K562 (cell line): ENCODE data around the gene CD164L2. TPM values are rescaled to one million over a fixed set of nuclear protein-coding genes. Genes with fewer than 3 reads are reported as not detected.

ENCODE experiments used
- BRD9 ChIP-seq: fragments of 450-650 bp; IDR thresholded peaks from 2 replicates; pipeline ENCODE4 v1.6.1; 2018; ENCODE audit warnings: low read depth; ENCODE audit not compliant: partially characterized antibody
- CHD1 ChIP-seq: fragments of 200-600 bp; sonication (generic); IDR thresholded peaks from one replicate; pipeline ENCODE4 v1.6.1; 2012; ENCODE audit warnings: mild to moderate bottlenecking, moderate library complexity, low read length, inconsistent platforms
- E2F5 ChIP-seq: sonication (generic); formaldehyde crosslinking; IDR thresholded peaks from 2 replicates; pipeline ENCODE4 v1.8.0; 2022; ENCODE audit warnings: mild to moderate bottlenecking, missing genetic modification reagents
- FOXA1 ChIP-seq: fragments of 450-650 bp; IDR thresholded peaks from 2 replicates; pipeline ENCODE4 v1.6.1; 2016; ENCODE audit warnings: mild to moderate bottlenecking, borderline replicate concordance
- KAT7 ChIP-seq: sonication (generic); formaldehyde crosslinking; IDR thresholded peaks from 2 replicates; pipeline ENCODE4 v1.8.0; 2022; ENCODE audit warnings: missing genetic modification reagents, mild to moderate bottlenecking, borderline replicate concordance
- MCM7 ChIP-seq, 2 experiments: fragments of 450-650 bp; IDR thresholded peaks; 2 replicates each; pipeline ENCODE4 v1.6.1; 2016 to 2018
- MLX ChIP-seq, 2 experiments: fragments of 450-650 bp in 1 of 2; sonication (generic) in 1 of 2; formaldehyde crosslinking; conservative IDR thresholded peaks; 2 replicates each; pipeline versions ENCODE4 v1.4.0 to v1.8.1; 2020 to 2022; ENCODE audit warnings: mild to moderate bottlenecking in 1 of 2, missing genetic modification reagents in 1 of 2
- NR0B1 ChIP-seq: fragments of 450-650 bp; IDR thresholded peaks from one replicate; pipeline ENCODE4 v1.6.1; 2018; ENCODE audit warnings: mild to moderate bottlenecking, moderate library complexity; ENCODE audit not compliant: partially characterized antibody
- RBBP5 ChIP-seq: fragments of 200-600 bp; sonication (generic); IDR thresholded peaks from 2 replicates; pipeline ENCODE4 v1.6.1; 2012; ENCODE audit warnings: borderline replicate concordance, mild to moderate bottlenecking, low read length, control low read depth, inconsistent platforms; ENCODE audit not compliant: insufficient read depth, poor library complexity, severe bottlenecking
- RBM17 ChIP-seq: fragments of 200-400 bp; formaldehyde crosslinking; IDR thresholded peaks from 2 replicates; pipeline ENCODE4 v1.6.1; 2017; ENCODE audit warnings: low read depth, mild to moderate bottlenecking, low read length, borderline replicate concordance
- RHOXF2B ChIP-seq: fragments of 250-450 bp; sonication (Bioruptor Pico); conservative IDR thresholded peaks from 2 replicates; pipeline ENCODE4 v1.5.1; 2021
- SREBF1 ChIP-seq: fragments of 150-350 bp; IDR thresholded peaks from 2 replicates; pipeline ENCODE4 v1.6.1; 2014; ENCODE audit warnings: antibody characterized with exemption, low read depth, low read length, borderline replicate concordance
- ZBTB11 ChIP-seq, 3 experiments: fragments of 200-800 bp in 1 of 3; fragments of 250-450 bp in 1 of 3; fragments of 450-650 bp in 1 of 3; sonication (Bioruptor Pico) in 1 of 3; sonication (Bioruptor generic) in 1 of 3; formaldehyde crosslinking in 1 of 3; IDR thresholded peaks; 2 replicates each; pipeline versions ENCODE4 v1.6.1 to v1.8.0; 2016 to 2022; ENCODE audit warnings: mild to moderate bottlenecking in 2 of 3, missing genetic modification characterization in 2 of 3, missing compliant biosample characterization in 1 of 3, moderate library complexity in 1 of 3
- ZBTB17 ChIP-seq: fragments of 450-650 bp; formaldehyde crosslinking; IDR thresholded peaks from 2 replicates; pipeline ENCODE4 v1.4.0; 2020; ENCODE audit warnings: mild to moderate bottlenecking
- ZBTB49 ChIP-seq: sonication (generic); formaldehyde crosslinking; IDR thresholded peaks from 2 replicates; pipeline ENCODE4 v1.8.0; 2022; ENCODE audit warnings: missing genetic modification reagents, mild to moderate bottlenecking, borderline replicate concordance
- ZBTB8A ChIP-seq: fragments of 450-650 bp; IDR thresholded peaks from 2 replicates; pipeline ENCODE4 v1.6.1; 2018; ENCODE audit warnings: mild to moderate bottlenecking, moderate library complexity; ENCODE audit not compliant: partially characterized antibody
- ZNF696 ChIP-seq: fragments of 250-450 bp; sonication (Bioruptor Pico); conservative IDR thresholded peaks from 2 replicates; pipeline ENCODE4 v1.4.0; 2020; ENCODE audit warnings: mild to moderate bottlenecking, moderate library complexity
- polyA plus RNA-seq, 8 experiments: library from polyadenylated mRNA; depleted of rRNA in 4 of 8; stranded (reverse) in 5 of 8; unstranded in 3 of 8; fragments of >200 nt; fragmentation: Nextera tagmentation in 2 of 8; fragmentation: Illumina TruSeq in 1 of 8; extraction: Ambion mirVana in 2 of 8; extraction: Trizol in 1 of 8; gene quantifications; 2 replicates each; pipeline versions ENCODE4 v1.2.1 to v1.2.3, GENCODE V29; 2011 to 2014; ENCODE audit warnings: inconsistent platforms in 1 of 8, missing spikeins in 1 of 8
- total RNA-seq, 7 experiments: library from RNA; depleted of rRNA in 6 of 7; stranded (reverse); fragments of >200 nt in 6 of 7; fragmentation: Illumina TruSeq in 2 of 7; extraction: Trizol in 2 of 7; gene quantifications; 2 replicates each; pipeline versions ENCODE4 v1.2.1 to v1.2.3, GENCODE V29; 2011 to 2021; ENCODE audit warnings: low replicate concordance in 1 of 7

Gene CD164L2
- total and polyA plus RNA-seq, 9 of the 15 experiments (the other 6 are each of a cell fraction or from before 2014, with no cell fraction given), result 0.08 to 0.92 (median 0.38) TPM; not detected in 1

GRCh38 chr1:27366411-27367159 is 16.5 kb downstream of the CD164L2 start, which contains the start of gene MAP3K6 (continued):
- no peak for TF ChIP-seq NR0B1
- peak in 1 of 3 experiments; percentile 72; a peak in 1 of 6 replicates for TF ChIP-seq ZBTB11 (CRISPR knock-in tag; IDR thresholded peaks at IDR 0.05)
- no peak for TF ChIP-seq RBM17
- peak; percentile 57 for TF ChIP-seq BRD9
- TF ChIP-seq ZBTB8A, result no peak
- no peak for TF ChIP-seq SREBF1
- TF ChIP-seq ZBTB17 (CRISPR knock-in tag), result 0 out of 2 replicates have a peak, but pooled peaks have one; percentile 58
- TF ChIP-seq RHOXF2B (CRISPR knock-in tag), result no peak
- no peak for TF ChIP-seq FOXA1
- 0 out of 4 replicates have a peak, but pooled peaks of 1 of the 2 experiments have one; percentile 5 for TF ChIP-seq MLX (CRISPR knock-in tag; conservative IDR thresholded peaks at IDR 0.05)
- no peak for TF ChIP-seq E2F5
- no peak for TF ChIP-seq ZNF696
- TF ChIP-seq CHD1, result peak; percentile 45
- TF ChIP-seq RBBP5, result peak; percentile 95
- TF ChIP-seq KAT7 (CRISPR knock-in tag), result peak; percentile 26; the same call in 1 of the 2 replicates
- TF ChIP-seq MCM7 (IDR thresholded peaks at IDR 0.05), result no peak
- no peak for TF ChIP-seq ZBTB49 (CRISPR knock-in tag)
